Superior temporal gyrus (tissue), 1 donor: ENCODE data around the gene SLC7A9.
"Not testable (repeated sequence)": the region's sequence is repeated elsewhere in the genome, so short reads cannot be mapped to it uniquely, and the experiment has no call there.

Experiments
- DNase-seq: peaks from one replicate; pipeline ENCODE4 v3.0.0-alpha.2; 2016; ENCODE audit errors: extremely low spot score

Gene SLC7A9

GRCh38 chr19:32864318-32865007 is 5.1 kb downstream of the SLC7A9 start:
- no peak for DNase-seq

- DNase-seq = no peak
Measured at GRCh38 chr19:32863841-32864240, 5.7 kb downstream of the SLC7A9 start.

GRCh38 chr19:32863301-32863700 is 6.3 kb downstream of the SLC7A9 start:
- no peak for DNase-seq

GRCh38 chr19:32862741-32863140 is 6.8 kb downstream of the SLC7A9 start:
- DNase-seq = no peak

- DNase-seq = no peak
Measured at GRCh38 chr19:32862173-32862572, 7.4 kb downstream of the SLC7A9 start.

- no peak for DNase-seq
Measured at GRCh38 chr19:32861596-32861995, 8.0 kb downstream of the SLC7A9 start.

GRCh38 chr19:32859591-32859990 is 10.0 kb downstream of the SLC7A9 start:
- DNase-seq = no peak

GRCh38 chr19:32858559-32858958 is 11.0 kb downstream of the SLC7A9 start:
- no peak for DNase-seq

GRCh38 chr19:32858155-32858554 is 11.4 kb downstream of the SLC7A9 start:
- DNase-seq = no peak

- DNase-seq = no peak
Measured at GRCh38 chr19:32857584-32857983, 12.0 kb downstream of the SLC7A9 start.

- DNase-seq = not testable (repeated sequence)
Measured at GRCh38 chr19:32856818-32857217, 12.7 kb downstream of the SLC7A9 start.

- DNase-seq = no peak
Measured at GRCh38 chr19:32852216-32852615, 17.4 kb downstream of the SLC7A9 start.

GRCh38 chr19:32848035-32848434 is 21.5 kb downstream of the SLC7A9 start:
- DNase-seq = not testable (repeated sequence)

- DNase-seq = no peak
Measured at GRCh38 chr19:32843716-32844245, 25.8 kb downstream of the SLC7A9 start.

GRCh38 chr19:32842061-32842460 is 27.5 kb downstream of the SLC7A9 start:
- DNase-seq = no peak

GRCh38 chr19:32837531-32837930 is 32.0 kb downstream of the SLC7A9 start:
- DNase-seq = no peak

GRCh38 chr19:32833388-32833787 is 36.2 kb downstream of the SLC7A9 start:
- DNase-seq = not testable (repeated sequence)

GRCh38 chr19:32832825-32833224 is 36.7 kb downstream of the SLC7A9 start:
- DNase-seq = not testable (repeated sequence)

- not testable (repeated sequence) for DNase-seq
Measured at GRCh38 chr19:32832094-32832493, 37.5 kb downstream of the SLC7A9 start.

- DNase-seq = no peak
Measured at GRCh38 chr19:32831611-32832010, 38.0 kb downstream of the SLC7A9 start.

- no peak for DNase-seq
Measured at GRCh38 chr19:32830231-32831014, 39.1 kb downstream of the SLC7A9 start.

- DNase-seq = no peak
Measured at GRCh38 chr19:32829345-32829896, 40.1 kb downstream of the SLC7A9 start.
